ENCODE results near the gene EML4.

DNA sequence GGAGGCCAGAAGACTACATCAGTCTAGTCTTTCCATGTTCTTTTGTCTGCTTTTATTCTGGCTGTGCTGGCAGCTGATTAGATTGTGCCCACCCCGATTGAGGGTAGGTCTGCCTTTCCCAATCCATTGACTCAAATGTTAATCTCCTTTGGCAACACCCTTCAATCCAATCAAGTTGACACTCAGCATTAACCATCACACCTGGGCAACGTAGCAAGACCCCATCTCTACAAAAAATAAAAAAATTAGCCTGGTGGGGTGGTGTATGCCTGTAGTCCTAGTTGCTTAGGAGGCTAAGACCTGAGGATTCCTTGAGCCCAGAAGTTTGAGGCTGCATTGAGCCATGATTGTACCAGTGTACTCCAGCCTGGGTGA lies 33.5 kb downstream of the EML4 start:
- TF ChIP-seq, protein P1, sequence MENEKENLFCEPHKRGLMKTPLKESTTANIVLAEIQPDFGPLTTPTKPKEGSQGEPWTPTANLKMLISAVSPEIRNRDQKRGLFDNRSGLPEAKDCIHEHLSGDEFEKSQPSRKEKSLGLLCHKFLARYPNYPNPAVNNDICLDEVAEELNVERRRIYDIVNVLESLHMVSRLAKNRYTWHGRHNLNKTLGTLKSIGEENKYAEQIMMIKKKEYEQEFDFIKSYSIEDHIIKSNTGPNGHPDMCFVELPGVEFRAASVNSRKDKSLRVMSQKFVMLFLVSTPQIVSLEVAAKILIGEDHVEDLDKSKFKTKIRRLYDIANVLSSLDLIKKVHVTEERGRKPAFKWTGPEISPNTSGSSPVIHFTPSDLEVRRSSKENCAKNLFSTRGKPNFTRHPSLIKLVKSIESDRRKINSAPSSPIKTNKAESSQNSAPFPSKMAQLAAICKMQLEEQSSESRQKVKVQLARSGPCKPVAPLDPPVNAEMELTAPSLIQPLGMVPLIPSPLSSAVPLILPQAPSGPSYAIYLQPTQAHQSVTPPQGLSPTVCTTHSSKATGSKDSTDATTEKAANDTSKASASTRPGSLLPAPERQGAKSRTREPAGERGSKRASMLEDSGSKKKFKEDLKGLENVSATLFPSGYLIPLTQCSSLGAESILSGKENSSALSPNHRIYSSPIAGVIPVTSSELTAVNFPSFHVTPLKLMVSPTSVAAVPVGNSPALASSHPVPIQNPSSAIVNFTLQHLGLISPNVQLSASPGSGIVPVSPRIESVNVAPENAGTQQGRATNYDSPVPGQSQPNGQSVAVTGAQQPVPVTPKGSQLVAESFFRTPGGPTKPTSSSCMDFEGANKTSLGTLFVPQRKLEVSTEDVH (IDR thresholded peaks at IDR 0.05; ENCODE audit: low read depth, partially characterized antibody), result no peak
- TF ChIP-seq, protein P2, sequence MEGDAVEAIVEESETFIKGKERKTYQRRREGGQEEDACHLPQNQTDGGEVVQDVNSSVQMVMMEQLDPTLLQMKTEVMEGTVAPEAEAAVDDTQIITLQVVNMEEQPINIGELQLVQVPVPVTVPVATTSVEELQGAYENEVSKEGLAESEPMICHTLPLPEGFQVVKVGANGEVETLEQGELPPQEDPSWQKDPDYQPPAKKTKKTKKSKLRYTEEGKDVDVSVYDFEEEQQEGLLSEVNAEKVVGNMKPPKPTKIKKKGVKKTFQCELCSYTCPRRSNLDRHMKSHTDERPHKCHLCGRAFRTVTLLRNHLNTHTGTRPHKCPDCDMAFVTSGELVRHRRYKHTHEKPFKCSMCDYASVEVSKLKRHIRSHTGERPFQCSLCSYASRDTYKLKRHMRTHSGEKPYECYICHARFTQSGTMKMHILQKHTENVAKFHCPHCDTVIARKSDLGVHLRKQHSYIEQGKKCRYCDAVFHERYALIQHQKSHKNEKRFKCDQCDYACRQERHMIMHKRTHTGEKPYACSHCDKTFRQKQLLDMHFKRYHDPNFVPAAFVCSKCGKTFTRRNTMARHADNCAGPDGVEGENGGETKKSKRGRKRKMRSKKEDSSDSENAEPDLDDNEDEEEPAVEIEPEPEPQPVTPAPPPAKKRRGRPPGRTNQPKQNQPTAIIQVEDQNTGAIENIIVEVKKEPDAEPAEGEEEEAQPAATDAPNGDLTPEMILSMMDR (IDR thresholded peaks at IDR 0.05 in 2 of 3, conservative IDR thresholded peaks at IDR 0.05 in 1 of 3; ENCODE audit: control insufficient read depth in 2 of 3, extremely low read depth in 1 of 3, insufficient read depth in 1 of 3, low read depth in 3 of 3, low read length in 3 of 3), result no peak
- TF ChIP-seq SMAD1 (IDR thresholded peaks at IDR 0.05; ENCODE audit: low read depth, partially characterized antibody) (no peak), EZH2 (IDR thresholded peaks at IDR 0.05; ENCODE audit: borderline replicate concordance, control insufficient read depth, low read depth, low read length) (no peak), MXI1 (IDR thresholded peaks at IDR 0.05; ENCODE audit: low read depth, low read length) (no peak), CREB1 (IDR thresholded peaks at IDR 0.05; ENCODE audit: low read depth) (no peak), SP1 (IDR thresholded peaks at IDR 0.05; ENCODE audit: low read depth, low read length) (no peak)
